HG03378 (cell line): ENCODE data around the gene SERAC1.

Experiments used
- ATAC-seq: cut with Tn5 transposase; IDR thresholded peaks from one replicate; pipeline ENCODE4 v1.9.1; 2021; ENCODE audit warnings: mild to moderate bottlenecking, moderate library complexity; ENCODE audit not compliant: unreplicated experiment

SERAC1 gene

GRCh38 chr6:158125271-158125670 is 42.8 kb downstream of the SERAC1 start:
- ATAC-seq = no peak

DNA sequence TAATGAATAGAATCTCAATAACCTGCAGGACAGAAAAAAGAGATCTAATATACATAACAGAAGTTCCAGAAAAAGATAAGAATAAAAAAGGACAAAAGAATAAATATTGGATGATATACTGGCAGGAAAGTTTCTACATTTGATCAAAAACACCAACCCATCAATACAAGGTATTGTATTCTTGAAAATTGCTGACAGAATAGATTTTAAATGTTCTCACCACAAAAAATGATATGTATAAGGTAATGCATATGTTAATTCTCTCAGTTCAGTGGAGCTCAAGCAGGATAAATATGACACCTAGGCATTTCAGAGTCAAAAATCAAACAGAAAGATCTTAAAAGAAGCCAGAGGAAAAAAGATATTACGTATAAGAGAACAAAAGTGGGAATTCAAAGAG is 43.8 kb downstream of the SERAC1 start:
- no peak for ATAC-seq

DNA sequence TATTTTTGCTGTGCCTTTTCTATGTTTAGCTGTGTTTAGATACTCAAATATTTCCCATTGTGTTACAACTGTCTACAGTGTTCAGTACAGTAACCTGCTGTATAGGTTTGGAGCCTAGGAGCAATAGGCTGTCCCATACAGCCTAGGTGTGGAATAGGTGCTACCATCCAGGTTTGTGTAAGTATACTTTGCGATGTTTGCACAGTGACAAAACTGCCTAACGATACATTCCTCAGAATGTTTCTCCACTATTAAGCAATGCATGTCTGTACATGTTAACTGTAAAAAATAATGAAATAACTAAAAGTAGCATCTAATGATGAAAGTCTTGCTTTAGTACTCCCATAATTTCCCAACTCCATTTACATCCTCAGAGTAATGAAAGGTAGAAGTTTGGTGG is 46.0 kb downstream of the SERAC1 start:
- no peak for ATAC-seq

DNA sequence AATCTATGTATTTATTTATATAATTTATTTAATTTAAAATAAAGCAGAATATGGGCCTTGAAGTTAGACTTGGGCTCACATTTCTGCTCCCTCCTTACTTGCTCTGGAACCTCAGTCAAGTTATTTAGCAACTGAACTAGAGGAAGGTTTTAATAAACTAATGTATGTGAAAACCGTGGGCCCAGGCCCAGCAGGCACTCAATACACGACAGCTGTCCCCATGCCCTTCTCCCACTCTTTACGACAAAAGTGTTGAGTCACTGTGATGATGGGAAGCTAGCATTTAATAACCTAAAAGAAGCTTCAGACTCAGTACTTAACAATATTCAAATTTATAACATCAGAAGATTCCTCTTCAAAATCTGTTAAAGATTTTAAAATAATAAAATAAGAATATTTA is 46.7 kb downstream of the SERAC1 start:
- ATAC-seq = no peak

- no peak for ATAC-seq
These were observed 49.2 kb downstream of the SERAC1 start for GRCh38 chr6:158118886-158119285.

DNA sequence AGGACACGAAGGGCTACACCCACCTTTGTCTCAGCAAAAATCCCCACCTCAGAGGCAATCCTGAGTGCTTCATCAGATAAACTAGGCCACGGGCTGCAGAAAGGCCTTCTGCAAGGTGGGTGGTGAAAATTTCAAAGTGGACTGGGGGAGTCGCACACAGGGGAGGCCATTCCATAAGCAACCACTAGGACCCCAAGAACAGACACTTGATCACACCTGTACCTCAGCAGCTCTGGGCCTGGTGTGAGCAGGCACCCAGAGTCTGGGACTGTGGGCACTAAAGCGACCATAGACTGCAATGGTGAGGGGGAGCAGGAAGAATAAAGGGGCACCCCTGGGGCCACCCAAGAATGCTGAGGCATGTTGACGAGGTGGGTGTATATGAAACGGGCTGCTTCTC is 52.6 kb downstream of the SERAC1 start:
- ATAC-seq = no peak

DNA sequence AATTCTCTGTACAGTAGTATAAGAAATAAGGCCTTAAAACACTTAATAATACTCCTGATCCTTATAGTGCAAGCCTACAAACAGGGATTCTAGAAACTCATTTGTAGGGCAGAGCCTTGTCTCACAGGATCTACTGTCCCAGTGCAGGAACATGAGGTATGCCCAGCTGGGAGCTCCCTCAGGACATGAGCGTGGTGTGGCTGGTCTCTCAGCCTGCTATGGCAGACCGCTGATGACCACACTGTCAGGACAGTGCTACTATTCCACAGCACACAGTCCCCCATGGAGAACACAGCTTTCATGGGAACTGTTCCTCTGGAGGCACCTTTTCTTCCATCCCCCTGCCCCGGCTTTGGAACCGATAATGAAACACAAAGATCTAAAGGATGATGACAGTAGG is 53.0 kb downstream of the SERAC1 start:
- no peak for ATAC-seq

DNA sequence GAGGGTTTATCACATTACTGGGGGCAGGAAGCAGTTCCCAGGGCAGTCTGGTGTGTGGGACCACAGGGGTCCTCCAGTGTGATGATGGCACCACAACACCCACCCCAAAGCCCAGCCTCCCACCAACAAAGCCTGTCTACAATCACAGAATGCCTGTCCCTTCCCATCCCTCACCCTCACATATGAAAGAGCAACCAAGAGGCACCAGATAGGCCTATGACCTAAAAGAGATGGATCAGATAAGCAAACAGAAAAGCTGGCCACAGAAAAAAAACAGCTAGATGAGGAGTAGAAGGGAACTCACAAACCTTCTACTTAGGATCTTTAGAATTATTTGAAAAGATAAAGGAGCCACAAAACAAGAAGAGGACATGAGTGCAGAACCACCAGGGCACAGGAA is 54.3 kb downstream of the SERAC1 start:
- no peak for ATAC-seq

GRCh38 chr6:158111987-158112386 is 56.1 kb downstream of the SERAC1 start:
- no peak for ATAC-seq

DNA sequence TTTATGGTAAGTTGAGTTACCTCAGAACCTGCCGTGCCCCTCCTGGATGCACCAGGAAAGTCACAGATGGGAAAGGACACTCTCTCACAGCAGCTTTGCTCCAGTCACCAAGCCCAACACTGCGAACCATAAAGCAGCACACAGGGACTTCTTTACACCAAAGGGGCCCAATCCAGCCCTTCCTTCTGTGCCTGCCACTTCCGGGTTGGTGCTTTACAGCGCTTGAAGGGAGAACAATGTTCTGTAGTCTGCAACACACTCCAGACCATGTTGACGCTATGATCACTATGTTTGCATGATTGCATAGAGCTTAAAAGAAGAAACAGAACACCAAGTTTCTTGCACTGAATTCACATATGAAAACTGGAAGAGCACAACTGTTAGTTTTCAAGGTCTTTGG is 57.1 kb downstream of the SERAC1 start:
- ATAC-seq = no peak

GRCh38 chr6:158109748-158110147 is 58.3 kb downstream of the SERAC1 start:
- ATAC-seq = no peak

DNA sequence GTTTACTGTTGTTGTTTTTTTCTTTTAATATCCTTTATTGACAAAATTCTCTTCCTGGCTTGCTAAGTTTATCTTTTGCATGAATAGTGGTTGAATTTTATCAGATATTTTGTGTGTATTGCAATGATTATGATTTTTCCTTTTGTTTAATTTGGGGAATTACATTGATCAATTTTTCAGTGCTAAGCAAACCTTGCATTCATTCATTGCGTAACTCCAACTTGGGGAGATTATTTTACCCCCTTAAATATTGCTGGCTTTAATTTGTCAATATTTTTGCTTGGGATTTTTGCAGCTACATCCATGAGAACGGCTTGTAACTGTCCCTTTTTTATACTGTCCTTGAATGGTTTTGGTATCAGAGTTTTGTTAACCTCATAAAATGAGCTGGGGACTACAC is 63.4 kb downstream of the SERAC1 start:
- ATAC-seq = no peak

DNA sequence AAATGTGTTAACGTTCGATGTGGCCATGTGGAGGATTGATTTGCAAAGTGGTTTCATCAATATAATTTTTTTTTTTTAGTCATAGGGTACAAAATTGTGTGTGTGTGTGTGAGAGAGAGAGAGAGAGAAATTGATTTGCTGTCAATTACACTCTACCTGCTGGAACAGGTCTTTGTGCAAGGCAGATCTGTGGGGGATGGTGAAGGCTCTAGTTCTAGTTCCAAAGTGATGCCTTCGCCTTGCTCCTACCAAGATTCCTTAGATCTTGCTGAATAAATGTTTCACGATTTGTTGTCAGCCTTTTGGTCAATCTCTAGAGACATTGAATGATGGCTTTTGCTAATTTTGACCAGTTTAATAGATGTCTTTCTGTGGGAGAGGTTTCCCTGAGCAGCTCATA is 64.8 kb downstream of the SERAC1 start:
- ATAC-seq = no peak

DNA sequence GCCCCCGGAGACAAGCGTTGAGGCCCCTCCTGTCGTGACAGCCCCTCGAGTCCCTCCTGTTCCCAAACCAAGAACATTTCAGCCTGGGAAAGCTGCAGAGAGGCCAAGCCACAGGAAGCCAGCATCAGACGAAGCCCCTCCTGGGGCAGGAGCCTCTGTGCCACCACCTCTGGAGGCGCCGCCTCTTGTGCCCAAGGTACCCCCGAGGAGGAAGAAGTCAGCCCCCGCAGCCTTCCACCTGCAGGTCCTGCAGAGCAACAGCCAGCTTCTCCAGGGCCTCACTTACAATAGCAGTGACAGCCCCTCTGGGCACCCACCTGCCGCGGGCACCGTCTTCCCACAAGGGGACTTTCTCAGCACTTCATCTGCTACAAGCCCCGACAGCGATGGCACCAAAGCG is 72.4 kb downstream of the SERAC1 start:
- ATAC-seq = no peak

GRCh38 chr6:158095031-158095430 is 73.0 kb downstream of the SERAC1 start:
- ATAC-seq = no peak

DNA sequence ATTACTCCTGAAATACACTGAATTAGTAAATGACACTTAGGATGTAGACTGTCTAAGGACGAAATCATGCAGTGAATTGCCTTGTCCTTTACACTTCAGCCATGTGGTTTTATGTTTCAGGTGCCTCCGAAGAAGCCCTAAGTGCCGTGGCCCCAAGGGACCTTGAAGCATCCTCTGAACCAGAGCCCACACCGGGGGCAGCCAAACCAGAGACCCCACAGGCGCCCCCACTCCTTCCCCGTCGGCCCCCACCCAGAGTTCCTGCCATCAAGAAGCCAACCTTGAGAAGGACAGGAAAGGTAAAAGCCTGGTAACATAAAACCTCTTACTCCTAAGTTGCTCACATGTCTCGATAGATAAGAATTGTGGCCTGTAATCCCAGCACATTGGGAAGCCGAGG is 75.3 kb downstream of the SERAC1 start:
- no peak for ATAC-seq

DNA sequence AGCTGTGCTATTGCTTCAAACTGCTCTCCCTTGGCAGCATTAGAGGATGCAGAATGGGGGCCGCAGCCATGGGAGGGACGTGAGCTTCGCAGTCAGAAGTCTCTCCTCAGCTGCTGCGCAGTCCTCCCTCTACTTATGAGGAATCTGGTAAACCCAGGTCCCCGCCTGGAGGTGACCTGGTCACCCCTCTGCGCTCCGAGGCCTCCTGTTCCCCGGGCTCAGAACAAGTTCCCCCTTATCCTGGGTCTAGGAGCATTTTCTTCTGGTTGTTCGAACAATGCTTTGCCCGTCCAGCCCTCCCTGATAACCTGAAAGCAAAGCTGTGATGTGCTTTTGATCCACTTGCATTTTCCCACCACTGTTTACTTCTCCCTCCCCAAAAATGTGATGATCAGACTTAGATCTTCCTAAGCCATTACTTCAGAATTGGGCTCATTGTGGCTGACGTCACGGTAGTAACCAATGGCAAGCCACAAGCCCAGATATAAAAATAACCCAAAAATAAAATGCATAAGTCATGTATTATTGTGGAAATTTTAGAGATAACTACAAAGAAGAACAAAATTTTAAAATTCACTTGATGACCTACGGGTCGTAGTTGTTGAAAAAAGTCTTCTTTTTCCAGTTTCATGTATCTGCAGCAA is 80.7 kb downstream of the SERAC1 start:
- no peak for ATAC-seq

GRCh38 chr6:158086504-158087223 is 81.4 kb downstream of the SERAC1 start:
- no peak for ATAC-seq

DNA sequence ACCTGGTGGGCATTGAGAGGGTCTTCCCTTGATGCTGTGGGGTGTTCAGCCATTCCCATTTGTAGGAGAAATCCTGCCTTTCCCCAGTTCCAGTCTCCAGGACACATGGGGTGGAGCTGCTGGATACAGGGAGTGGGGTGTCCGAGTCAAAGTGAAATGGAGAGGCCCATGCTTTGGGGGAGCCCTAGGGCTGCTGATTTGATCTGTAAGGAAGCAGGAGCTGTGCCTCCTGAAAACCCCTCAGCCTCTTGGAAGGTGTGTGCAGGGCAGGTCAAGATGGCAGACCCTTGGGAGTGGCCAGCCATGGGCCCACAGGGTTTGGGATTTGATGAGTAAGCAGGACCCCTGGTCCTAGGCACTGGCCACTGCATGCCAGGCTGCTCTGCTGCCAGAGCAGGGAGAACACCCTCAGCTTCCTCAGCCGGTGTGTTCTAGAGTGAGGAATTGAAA is 82.0 kb downstream of the SERAC1 start:
- no peak for ATAC-seq

GRCh38 chr6:158085261-158086053 is 82.6 kb downstream of the SERAC1 start:
- ATAC-seq = no peak

- ATAC-seq = no peak
These were observed 84.4 kb downstream of the SERAC1 start for GRCh38 chr6:158083455-158084325.
